CD4-positive, alpha-beta T cell (primary cell): Measurements from ENCODE around the gene AUTS2. TPM values are rescaled to one million over a fixed set of nuclear protein-coding genes. Genes with fewer than 3 reads are reported as not detected.

ENCODE experiments used
- ATAC-seq: fragments of 200-7000 bp; cut with Tn5 transposase; one replicate; pipeline ENCODE4 v1.10.0; 2022; ENCODE audit warnings: mild to moderate bottlenecking; ENCODE audit not compliant: poor library complexity
- CTCF ChIA-PET: fragments of 350-600 bp; sonication (Branson Sonifier 250); formaldehyde crosslinking; loops from one replicate; lab custom pipeline; 2021; ENCODE audit warnings: antibody characterized with exemption, inconsistent platforms; lab: Charles Lee
- POLR2A ChIA-PET: fragments of 350-600 bp; sonication (Branson Sonifier 250); formaldehyde crosslinking; loops from one replicate; lab custom pipeline; 2021; ENCODE audit warnings: antibody characterized with exemption, inconsistent platforms; lab: Charles Lee
- DNase-seq, 14 experiments: peaks; one replicate each; pipeline ENCODE4 v3.0.0-alpha.2; 2013 to 2020; ENCODE audit warnings: mixed read lengths in 2 of 14
- H3K27ac ChIP-seq, 2 donors: one replicate each; pipeline versions ENCODE4 v1.5.1 to v1.7.0; 2013; ENCODE audit warnings: low read length in 2 of 2, low read depth in 1 of 2, mild to moderate bottlenecking in 1 of 2
- H3K27me3 ChIP-seq, 2 experiments: 1 replicate in 1 of 2; 2 replicates in 1 of 2; pipeline versions ENCODE4 v1.6.1 to v1.7.0; 2013; ENCODE audit warnings: low read length in 2 of 2, control low read depth in 1 of 2, mild to moderate bottlenecking in 1 of 2, moderate library complexity in 1 of 2; ENCODE audit not compliant: insufficient read depth in 2 of 2, control insufficient read depth in 1 of 2
- H3K36me3 ChIP-seq: one replicate; pipeline ENCODE4 v1.6.1; 2013; ENCODE audit warnings: low read length, control low read depth; ENCODE audit not compliant: insufficient read depth
- H3K4me1 ChIP-seq: one replicate; pipeline ENCODE4 v1.6.1; 2013; ENCODE audit warnings: low read length, control low read depth; ENCODE audit not compliant: insufficient read depth
- H3K4me3 ChIP-seq: one replicate; pipeline ENCODE4 v1.5.1; 2013; ENCODE audit warnings: mild to moderate bottlenecking, low read length, moderate library complexity
- H3K9me3 ChIP-seq, 2 experiments: 1 replicate in 1 of 2; 2 replicates in 1 of 2; pipeline versions ENCODE4 v1.6.1 to v1.7.0; 2013; ENCODE audit warnings: low read length in 2 of 2, mild to moderate bottlenecking in 2 of 2, control low read depth in 1 of 2, moderate library complexity in 1 of 2; ENCODE audit not compliant: control insufficient read depth in 1 of 2, insufficient read depth in 1 of 2
- H3K27ac Mint-ChIP-seq: one replicate; pipeline ENCODE4 v1.8.0; 2020; ENCODE audit warnings: mixed read lengths
- H3K27me3 Mint-ChIP-seq: one replicate; pipeline ENCODE4 v1.8.0; 2021; ENCODE audit warnings: mixed read lengths
- H3K36me3 Mint-ChIP-seq: one replicate; pipeline ENCODE4 v1.8.0; 2021; ENCODE audit warnings: low read depth, mixed read lengths
- H3K4me1 Mint-ChIP-seq: one replicate; pipeline ENCODE4 v1.8.0; 2021; ENCODE audit warnings: low read depth, mixed read lengths
- H3K4me3 Mint-ChIP-seq: one replicate; pipeline ENCODE4 v1.8.0; 2020; ENCODE audit warnings: mild to moderate bottlenecking, mixed read lengths
- H3K9me3 Mint-ChIP-seq: one replicate; pipeline ENCODE4 v1.8.0; 2020; ENCODE audit warnings: mixed read lengths
- CTCF ChIP-seq: fragments of 200-600 bp; IDR thresholded peaks from one replicate; pipeline ENCODE4 v1.8.0; 2022; ENCODE audit warnings: antibody characterized with exemption, mild to moderate bottlenecking
- intact Hi-C, 2 experiments: fragments of 100-400 bp; cut with DNase I in 1 of 2; cut with micrococcal nuclease in 1 of 2; formaldehyde crosslinking; loops; one replicate each; pipeline versions ENCODE4 v1.15.1 to v1.9.0; 2023 to 2025; cut with DNase I, micrococcal nuclease
- total RNA-seq, 174 experiments: library from RNA in 2 of 174; stranded (reverse) in 2 of 174; gene quantifications; one replicate each; pipeline ENCODE4 v1.2.3 and lab custom pipeline; 2021 to 2026

The AUTS2 gene
- total RNA-seq, 2 experiments from 2014 or later = 43.6 to 47.6 TPM

- Histone ChIP-seq H3K27ac (no peak overlapping the region), H3K27me3 (no peaks in the 10 kb centered on the region), H3K36me3 (no peaks in the 10 kb centered on the region), H3K9me3 (peaks cover 0 to 7% of the 10 kb centered on the region in 2 experiments), H3K4me1 (no peaks in the 10 kb centered on the region), H3K4me3 (no peak overlapping the region)
- TF ChIP-seq CTCF = no peak
- POLR2A ChIA-PET = interaction anchor here (1.0 kb wide), 1 partner anchor 11 kb away, joined by 4 read pairs; no protein-coding TSS in a partner anchor
- no peak overlapping the region for H3K4me3 Mint-ChIP-seq
- DNase-seq = no peak
- no peak overlapping the region for H3K27ac Mint-ChIP-seq
- CTCF ChIA-PET = no interaction called here
- no peaks in the 10 kb centered on the region for H3K4me1 Mint-ChIP-seq
- ATAC-seq = no peak
- H3K9me3 Mint-ChIP-seq = no peaks in the 10 kb centered on the region
- H3K36me3 Mint-ChIP-seq = no peaks in the 10 kb centered on the region
- peaks cover 3% of the 10 kb centered on the region for H3K27me3 Mint-ChIP-seq
- intact Hi-C loops = no loop called here
These were observed 449.1 kb downstream of the AUTS2 start for GRCh38 chr7:70047384-70047783.

DNA sequence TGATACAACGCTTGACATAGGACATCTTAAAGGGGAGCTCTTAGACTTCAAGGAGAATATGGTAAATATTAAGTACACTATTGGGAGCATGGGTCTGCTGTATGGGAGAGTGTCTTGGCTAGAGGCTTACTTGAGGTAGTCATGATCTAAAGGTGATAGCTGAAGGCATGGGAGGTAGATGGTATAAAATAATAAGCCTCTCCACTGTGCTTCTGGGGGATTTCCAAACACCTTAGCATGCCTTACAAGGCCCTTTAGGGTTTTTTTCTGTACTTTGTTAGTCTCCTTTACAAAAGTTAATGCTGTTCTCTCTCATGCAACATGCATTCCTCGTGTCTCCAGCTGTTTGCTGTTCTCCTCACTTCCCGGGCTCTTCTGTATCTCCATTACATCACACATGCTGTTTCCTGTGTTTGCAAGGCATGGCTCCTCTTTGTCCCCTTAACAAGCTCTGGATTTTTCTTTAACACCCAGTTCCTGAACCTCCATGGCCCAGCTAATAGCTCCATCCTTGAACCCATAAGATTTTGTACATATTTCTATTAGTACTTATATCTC is 449.7 kb downstream of the AUTS2 start:
- Histone ChIP-seq H3K27ac (no peak overlapping the region), H3K4me3 (no peak overlapping the region), H3K27me3 (no peaks in the 10 kb centered on the region), H3K9me3 (peaks cover 0 to 7% of the 10 kb centered on the region in 2 experiments), H3K4me1 (no peaks in the 10 kb centered on the region), H3K36me3 (no peaks in the 10 kb centered on the region)
- Mint-ChIP-seq H3K4me1 (no peaks in the 10 kb centered on the region), H3K9me3 (no peaks in the 10 kb centered on the region), H3K36me3 (no peaks in the 10 kb centered on the region), H3K27me3 (peaks cover 3% of the 10 kb centered on the region), H3K4me3 (no peak overlapping the region), H3K27ac (no peak overlapping the region)
- ChIA-PET POLR2A (interaction anchor here (1.0 kb wide), 1 partner anchor 10 kb away, joined by 4 read pairs; no protein-coding TSS in a partner anchor), CTCF (no interaction called here)
- no peak for DNase-seq
- intact Hi-C loops = no loop called here
- TF ChIP-seq CTCF = no peak
- no peak for ATAC-seq

DNA sequence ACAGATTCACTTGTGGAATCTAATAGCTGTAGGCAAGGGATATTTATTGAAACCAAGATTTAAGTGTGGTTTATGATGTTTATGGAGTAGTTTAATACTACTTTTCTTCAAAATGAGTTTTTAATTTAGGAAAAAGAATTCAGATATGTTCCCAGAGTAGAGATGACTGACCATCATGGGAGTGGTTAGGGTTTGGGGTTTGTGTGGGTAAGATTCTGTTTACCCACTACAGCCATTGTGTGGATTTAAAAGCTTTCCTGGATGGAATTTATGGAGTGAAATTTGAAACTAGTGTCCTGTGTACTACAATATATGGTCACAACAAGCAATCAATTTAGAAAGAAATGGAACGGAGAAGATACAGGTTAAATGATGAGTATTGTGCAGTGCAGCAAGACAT is 453.5 kb downstream of the AUTS2 start:
- CTCF ChIA-PET = no interaction called here
- H3K27me3 Mint-ChIP-seq = peaks cover 3% of the 10 kb centered on the region
- Histone ChIP-seq H3K36me3 (no peaks in the 10 kb centered on the region), H3K27ac (no peak overlapping the region), H3K4me3 (no peak overlapping the region), H3K9me3 (peaks cover 0 to 8% of the 10 kb centered on the region in 2 experiments), H3K4me1 (no peaks in the 10 kb centered on the region), H3K27me3 (no peaks in the 10 kb centered on the region)
- TF ChIP-seq CTCF = no peak
- intact Hi-C loops = no loop called here
- ATAC-seq (no peak), DNase-seq (no peak)
- H3K36me3 Mint-ChIP-seq = no peaks in the 10 kb centered on the region
- no peak overlapping the region for H3K27ac Mint-ChIP-seq
- no peaks in the 10 kb centered on the region for H3K4me1 Mint-ChIP-seq
- no peaks in the 10 kb centered on the region for H3K9me3 Mint-ChIP-seq
- POLR2A ChIA-PET = no interaction called here
- no peak overlapping the region for H3K4me3 Mint-ChIP-seq
